Measurements from ENCODE around the gene DNAJC5.

DNA sequence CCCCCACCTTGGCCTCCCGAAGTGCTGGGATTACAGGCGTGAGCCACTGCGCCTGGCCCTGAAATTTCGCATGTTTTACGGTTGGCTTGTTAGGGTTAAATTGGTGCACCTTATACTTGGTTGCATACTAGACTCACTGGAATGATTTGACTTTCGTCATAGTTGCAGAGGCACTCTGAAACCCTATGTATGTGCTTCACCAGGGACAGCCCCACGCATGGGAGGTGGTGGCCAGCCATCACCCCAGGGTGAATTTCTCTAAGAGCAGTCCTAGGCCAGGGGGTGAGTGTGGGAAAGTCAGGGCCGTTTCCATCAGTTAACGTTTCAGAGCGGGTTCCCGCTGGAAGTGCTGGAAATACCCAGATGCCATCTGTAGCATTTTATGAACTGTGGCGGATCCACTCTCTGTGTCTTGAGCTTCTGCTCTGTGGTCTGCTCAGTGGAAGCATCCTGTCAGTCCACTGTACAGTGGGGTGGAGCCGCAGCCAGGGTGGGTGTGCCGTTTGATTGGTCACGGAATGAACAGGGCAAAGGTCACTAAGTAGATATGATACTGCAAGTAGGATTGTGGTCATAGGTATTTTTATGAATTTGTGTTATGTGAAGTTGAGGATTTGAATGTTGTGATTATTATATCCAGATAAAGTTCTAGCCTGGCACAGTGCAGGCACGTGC, 13.2 kb downstream of the DNAJC5 start:
- TF ChIP-seq CTCF (IDR thresholded peaks at IDR 0.05) (no peak), POLR2A (IDR thresholded peaks at IDR 0.05) (no peak)

All from thyroid gland (tissue), 4 donors.